Muscle layer of duodenum (tissue), 2 donors: ENCODE results near the gene CHCHD3.

Experiments
- H3K27ac ChIP-seq: one replicate; pipeline ENCODE4 v1.7.0; 2013; ENCODE audit warnings: mild to moderate bottlenecking, low read length
- H3K27me3 ChIP-seq: one replicate; pipeline ENCODE4 v1.7.0; 2013; ENCODE audit warnings: low read depth, mild to moderate bottlenecking, control low read depth, low read length
- H3K36me3 ChIP-seq, 2 donors: one replicate each; pipeline ENCODE4 v1.7.0; 2013; ENCODE audit warnings: low read length in 2 of 2, control low read depth in 1 of 2, mild to moderate bottlenecking in 1 of 2; ENCODE audit not compliant: insufficient read depth in 2 of 2, control insufficient read depth in 1 of 2
- H3K4me1 ChIP-seq, 2 donors: one replicate each; pipeline ENCODE4 v1.7.0; 2013; ENCODE audit warnings: low read length in 2 of 2, mild to moderate bottlenecking in 2 of 2, control low read depth in 1 of 2, moderate library complexity in 1 of 2; ENCODE audit not compliant: insufficient read depth in 2 of 2, control insufficient read depth in 1 of 2
- H3K4me3 ChIP-seq, 2 donors: one replicate each; pipeline ENCODE4 v1.7.0; 2013; ENCODE audit warnings: low read length in 2 of 2, low read depth in 1 of 2, mild to moderate bottlenecking in 1 of 2
- H3K9me3 ChIP-seq, 2 donors: one replicate each; pipeline ENCODE4 v1.7.0; 2013; ENCODE audit warnings: low read length in 2 of 2, control low read depth in 1 of 2, mild to moderate bottlenecking in 1 of 2; ENCODE audit not compliant: control insufficient read depth in 1 of 2
- donor health status: healthy.

CHCHD3 gene

GRCh38 chr7:132944774-132945173 is 137.1 kb downstream of the CHCHD3 start:
- H3K27ac ChIP-seq = no peak overlapping the region

GRCh38 chr7:132943645-132944044 is 138.2 kb downstream of the CHCHD3 start:
- H3K4me1 ChIP-seq = no peaks in the 10 kb centered on the region
- H3K27ac ChIP-seq = no peak overlapping the region
- no peaks in the 10 kb centered on the region for H3K36me3 ChIP-seq
- no peak overlapping the region for H3K4me3 ChIP-seq
- no peaks in the 10 kb centered on the region for H3K27me3 ChIP-seq
- no peaks in the 10 kb centered on the region for H3K9me3 ChIP-seq

More at GRCh38 chr7:132944774-132945173, 137.1 kb downstream of the CHCHD3 start:
- no peaks in the 10 kb centered on the region for H3K9me3 ChIP-seq
- H3K4me1 ChIP-seq = no peaks in the 10 kb centered on the region
- no peak overlapping the region for H3K4me3 ChIP-seq
- no peaks in the 10 kb centered on the region for H3K36me3 ChIP-seq
- no peaks in the 10 kb centered on the region for H3K27me3 ChIP-seq

GRCh38 chr7:132942701-132943100 is 139.2 kb downstream of the CHCHD3 start:
- no peaks in the 10 kb centered on the region for H3K9me3 ChIP-seq
- no peaks in the 10 kb centered on the region for H3K27me3 ChIP-seq
- no peaks in the 10 kb centered on the region for H3K36me3 ChIP-seq
- no peaks in the 10 kb centered on the region for H3K4me1 ChIP-seq
- no peak overlapping the region for H3K4me3 ChIP-seq
- no peak overlapping the region for H3K27ac ChIP-seq

GRCh38 chr7:132941905-132942304 is 140.0 kb downstream of the CHCHD3 start:
- H3K27ac ChIP-seq = no peak overlapping the region
- no peaks in the 10 kb centered on the region for H3K36me3 ChIP-seq
- H3K4me3 ChIP-seq = no peak overlapping the region
- H3K4me1 ChIP-seq = no peaks in the 10 kb centered on the region
- H3K27me3 ChIP-seq = no peaks in the 10 kb centered on the region
- H3K9me3 ChIP-seq = no peaks in the 10 kb centered on the region

GRCh38 chr7:132941428-132941827 is 140.5 kb downstream of the CHCHD3 start:
- Histone ChIP-seq H3K4me1 (no peaks in the 10 kb centered on the region), H3K27ac (no peak overlapping the region), H3K36me3 (no peaks in the 10 kb centered on the region), H3K9me3 (no peaks in the 10 kb centered on the region), H3K27me3 (no peaks in the 10 kb centered on the region), H3K4me3 (no peak overlapping the region)

- no peak overlapping the region for H3K4me3 ChIP-seq
- H3K9me3 ChIP-seq = peaks cover 0 to 4% of the 10 kb centered on the region in 2 donors
- H3K27ac ChIP-seq = no peak overlapping the region
- no peaks in the 10 kb centered on the region for H3K4me1 ChIP-seq
- H3K27me3 ChIP-seq = no peaks in the 10 kb centered on the region
- H3K36me3 ChIP-seq = no peaks in the 10 kb centered on the region
These were observed 141.8 kb downstream of the CHCHD3 start for GRCh38 chr7:132940084-132940483.

GRCh38 chr7:132939495-132939894 is 142.4 kb downstream of the CHCHD3 start:
- Histone ChIP-seq H3K4me3 (no peak overlapping the region), H3K27me3 (no peaks in the 10 kb centered on the region), H3K9me3 (peaks cover 0 to 4% of the 10 kb centered on the region in 2 donors), H3K27ac (no peak overlapping the region), H3K4me1 (no peaks in the 10 kb centered on the region), H3K36me3 (no peaks in the 10 kb centered on the region)

GRCh38 chr7:132937286-132937685 is 144.6 kb downstream of the CHCHD3 start:
- H3K27me3 ChIP-seq = no peaks in the 10 kb centered on the region
- peaks cover 0 to 4% of the 10 kb centered on the region in 2 donors for H3K9me3 ChIP-seq
- H3K27ac ChIP-seq = no peak overlapping the region

GRCh38 chr7:132935608-132936007 is 146.3 kb downstream of the CHCHD3 start:
- H3K9me3 ChIP-seq = peaks cover 0 to 4% of the 10 kb centered on the region in 2 donors
- H3K36me3 ChIP-seq = no peaks in the 10 kb centered on the region
- no peak overlapping the region for H3K4me3 ChIP-seq
- H3K27me3 ChIP-seq = no peaks in the 10 kb centered on the region
- no peak overlapping the region for H3K27ac ChIP-seq
- H3K4me1 ChIP-seq = no peaks in the 10 kb centered on the region

More at GRCh38 chr7:132937286-132937685, 144.6 kb downstream of the CHCHD3 start:
- no peak overlapping the region for H3K4me3 ChIP-seq
- no peaks in the 10 kb centered on the region for H3K4me1 ChIP-seq
- H3K36me3 ChIP-seq = no peaks in the 10 kb centered on the region

GRCh38 chr7:132934017-132934416 is 147.9 kb downstream of the CHCHD3 start:
- Histone ChIP-seq H3K27me3 (no peaks in the 10 kb centered on the region), H3K4me1 (no peaks in the 10 kb centered on the region), H3K9me3 (peaks cover 0 to 4% of the 10 kb centered on the region in 2 donors), H3K36me3 (no peaks in the 10 kb centered on the region), H3K27ac (no peak overlapping the region), H3K4me3 (no peak overlapping the region)

GRCh38 chr7:132933072-132933458 is 148.8 kb downstream of the CHCHD3 start:
- H3K36me3 ChIP-seq = no peaks in the 10 kb centered on the region
- H3K9me3 ChIP-seq = peaks cover 0 to 4% of the 10 kb centered on the region in 2 donors
- no peaks in the 10 kb centered on the region for H3K4me1 ChIP-seq
- no peaks in the 10 kb centered on the region for H3K27me3 ChIP-seq
- no peak overlapping the region for H3K27ac ChIP-seq
- no peak overlapping the region for H3K4me3 ChIP-seq

- no peak overlapping the region for H3K4me3 ChIP-seq
These were observed 149.4 kb downstream of the CHCHD3 start for GRCh38 chr7:132932296-132933071.

More at GRCh38 chr7:132932296-132933071, 149.4 kb downstream of the CHCHD3 start:
- Histone ChIP-seq H3K36me3 (no peaks in the 10 kb centered on the region), H3K9me3 (peaks cover 0 to 4% of the 10 kb centered on the region in 2 donors), H3K27ac (no peak overlapping the region), H3K27me3 (no peaks in the 10 kb centered on the region), H3K4me1 (no peaks in the 10 kb centered on the region)
